Ectodermal cell (in vitro differentiated cells): Measurements from ENCODE around the gene ERICH2.
A peak's percentile ranks its signal among the peaks of the same experiment; 100 is the strongest.

Source experiments
- H3K27ac ChIP-seq: 2 replicates; pipeline ENCODE4 v1.7.0; 2013; ENCODE audit warnings: mild to moderate bottlenecking, low read depth, low read length; ENCODE audit not compliant: insufficient read depth, poor library complexity, severe bottlenecking
- H3K27me3 ChIP-seq: 2 replicates; pipeline ENCODE4 v1.7.0; 2013; ENCODE audit warnings: mild to moderate bottlenecking, low read length; ENCODE audit not compliant: insufficient read depth, control insufficient read depth, poor library complexity, severe bottlenecking
- H3K36me3 ChIP-seq: one replicate; pipeline ENCODE4 v1.7.0; 2013; ENCODE audit warnings: low read length; ENCODE audit not compliant: control insufficient read depth, insufficient read depth
- H3K4me1 ChIP-seq: one replicate; pipeline ENCODE4 v1.7.0; 2013; ENCODE audit warnings: low read length; ENCODE audit not compliant: control insufficient read depth, insufficient read depth
- H3K4me3 ChIP-seq: 2 replicates; pipeline ENCODE4 v1.7.0; 2013; ENCODE audit warnings: low read depth, low read length, control low read depth; ENCODE audit not compliant: insufficient read depth
- H3K9me3 ChIP-seq: 2 replicates; pipeline ENCODE4 v1.7.0; 2013; ENCODE audit warnings: mild to moderate bottlenecking, low read length, moderate library complexity; ENCODE audit not compliant: control insufficient read depth
- WGBS, 2 experiments: methylation state at CpG; one replicate each; pipeline ENCODE4 v1.1.7; 2013; ENCODE audit warnings: missing lambda C conversion rate in 2 of 2; 5-methylcytosine and 5-hydroxymethylcytosine counted together

The ERICH2 gene

GRCh38 chr2:170822290-170823087 lies 52.3 kb downstream of the ERICH2 start:
- peaks cover 17% of the 10 kb centered on the region for H3K4me1 ChIP-seq
- H3K4me3 ChIP-seq, result peak overlapping the region; percentile 37
- peaks cover 77% of the 10 kb centered on the region for H3K27me3 ChIP-seq
- 41 to 47% methylated on average over 43 of the region's 43 CpGs for WGBS, 2 experiments
- H3K9me3 ChIP-seq, result no peaks in the 10 kb centered on the region
- no peak overlapping the region for H3K27ac ChIP-seq
- H3K36me3 ChIP-seq, result no peaks in the 10 kb centered on the region

- Histone ChIP-seq H3K36me3 (no peaks in the 10 kb centered on the region), H3K4me3 (peak overlapping the region; percentile 37), H3K9me3 (no peaks in the 10 kb centered on the region), H3K27ac (no peak overlapping the region), H3K27me3 (peaks cover 69% of the 10 kb centered on the region), H3K4me1 (peaks cover 15% of the 10 kb centered on the region)
- 5 to 9% methylated on average over 58 to 61 of the region's 61 CpGs for WGBS, 2 experiments
Measured at GRCh38 chr2:170823088-170823897, 53.1 kb downstream of the ERICH2 start.

GRCh38 chr2:170823898-170824215 lies 53.7 kb downstream of the ERICH2 start:
- 12 to 19% methylated on average over 11 of the region's 11 CpGs for WGBS, 2 experiments
- peak overlapping the region; percentile 37 for H3K4me3 ChIP-seq

GRCh38 chr2:170824526-170825015 lies 54.4 kb downstream of the ERICH2 start:
- Histone ChIP-seq H3K4me3 (no peak overlapping the region), H3K9me3 (no peaks in the 10 kb centered on the region), H3K4me1 (peaks cover 3% of the 10 kb centered on the region), H3K36me3 (no peaks in the 10 kb centered on the region), H3K27ac (no peak overlapping the region), H3K27me3 (peaks cover 57% of the 10 kb centered on the region)
- WGBS, 2 experiments, result 75 to 80% methylated on average over 2 of the region's 2 CpGs

More at GRCh38 chr2:170823898-170824215, 53.7 kb downstream of the ERICH2 start:
- Histone ChIP-seq H3K27me3 (peaks cover 64% of the 10 kb centered on the region), H3K27ac (no peak overlapping the region), H3K4me1 (peaks cover 10% of the 10 kb centered on the region), H3K9me3 (no peaks in the 10 kb centered on the region), H3K36me3 (no peaks in the 10 kb centered on the region)

DNA sequence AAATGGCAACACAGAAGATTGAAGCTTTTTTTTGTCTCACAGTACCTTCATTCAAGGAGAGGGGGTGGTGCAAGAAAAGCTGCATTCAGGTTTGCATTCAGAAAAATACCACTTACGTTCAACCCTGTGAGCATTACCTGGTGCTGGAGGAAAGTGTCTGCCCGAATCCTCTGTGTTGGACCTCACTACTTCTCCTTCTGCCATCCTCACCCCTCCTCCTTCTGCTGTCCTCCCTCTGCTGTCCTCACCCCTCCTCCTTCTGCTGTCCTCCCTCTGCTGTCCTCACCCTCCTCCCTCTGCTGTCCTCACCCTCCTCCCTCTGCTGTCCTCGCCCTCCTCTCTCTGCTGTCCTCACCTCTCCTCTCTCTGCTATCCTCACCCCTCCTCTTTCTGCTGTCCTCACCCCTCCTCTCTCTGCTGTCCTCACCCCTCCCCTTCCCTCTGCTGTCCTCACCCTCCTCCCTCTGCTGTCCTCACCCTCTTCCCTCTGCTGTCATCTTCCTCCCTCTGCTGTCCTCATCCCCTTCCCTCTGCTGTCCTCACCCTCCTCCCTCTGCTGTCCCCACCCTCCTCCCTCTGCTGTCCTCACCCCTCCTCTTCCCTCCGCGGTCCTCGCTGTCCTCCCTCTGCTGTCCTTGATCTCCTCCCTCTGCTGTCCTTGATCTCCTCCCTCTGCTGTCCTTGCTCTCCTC lies 57.8 kb downstream of the ERICH2 start:
- H3K27me3 ChIP-seq, result peaks cover 22% of the 10 kb centered on the region
- 89 to 90% methylated on average over 6 of the region's 6 CpGs for WGBS, 2 experiments
- H3K4me3 ChIP-seq, result no peak overlapping the region
- no peaks in the 10 kb centered on the region for H3K36me3 ChIP-seq
- H3K9me3 ChIP-seq, result no peaks in the 10 kb centered on the region
- H3K4me1 ChIP-seq, result no peaks in the 10 kb centered on the region
- H3K27ac ChIP-seq, result no peak overlapping the region

- WGBS, 2 experiments, result 87 to 89% methylated on average over 5 of the region's 5 CpGs
Measured at GRCh38 chr2:170828533-170828916, 58.3 kb downstream of the ERICH2 start.

DNA sequence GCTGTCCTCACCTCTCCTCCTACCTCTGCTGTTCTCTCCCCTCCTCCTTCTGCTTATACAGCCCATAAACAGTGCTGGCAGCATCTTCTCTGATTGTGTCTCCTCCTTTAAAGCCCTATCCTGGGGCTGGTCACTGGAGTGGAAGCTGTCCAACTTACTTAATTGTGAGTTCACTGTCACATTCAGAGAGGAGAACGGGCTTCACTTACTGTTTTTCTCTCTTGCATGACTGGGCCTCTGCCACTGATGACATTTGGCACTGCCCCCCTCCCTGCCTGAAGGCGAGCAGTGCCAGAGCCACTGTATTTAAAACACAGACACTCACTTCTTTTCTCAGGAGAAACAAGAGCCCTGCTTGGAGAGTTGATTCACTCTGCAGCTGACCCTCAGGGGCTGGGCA lies 58.9 kb downstream of the ERICH2 start:
- H3K4me3 ChIP-seq, result no peak overlapping the region
- H3K36me3 ChIP-seq, result no peaks in the 10 kb centered on the region
- no peaks in the 10 kb centered on the region for H3K4me1 ChIP-seq
- WGBS, 2 experiments, result 90 to 91% methylated on average over 2 of the region's 2 CpGs
- H3K27me3 ChIP-seq, result peaks cover 12% of the 10 kb centered on the region
- no peaks in the 10 kb centered on the region for H3K9me3 ChIP-seq
- no peak overlapping the region for H3K27ac ChIP-seq

More at GRCh38 chr2:170828533-170828916, 58.3 kb downstream of the ERICH2 start:
- no peak overlapping the region for H3K27ac ChIP-seq
- H3K27me3 ChIP-seq, result peaks cover 17% of the 10 kb centered on the region
- H3K4me3 ChIP-seq, result no peak overlapping the region
- H3K9me3 ChIP-seq, result no peaks in the 10 kb centered on the region
- no peaks in the 10 kb centered on the region for H3K4me1 ChIP-seq
- no peaks in the 10 kb centered on the region for H3K36me3 ChIP-seq

DNA sequence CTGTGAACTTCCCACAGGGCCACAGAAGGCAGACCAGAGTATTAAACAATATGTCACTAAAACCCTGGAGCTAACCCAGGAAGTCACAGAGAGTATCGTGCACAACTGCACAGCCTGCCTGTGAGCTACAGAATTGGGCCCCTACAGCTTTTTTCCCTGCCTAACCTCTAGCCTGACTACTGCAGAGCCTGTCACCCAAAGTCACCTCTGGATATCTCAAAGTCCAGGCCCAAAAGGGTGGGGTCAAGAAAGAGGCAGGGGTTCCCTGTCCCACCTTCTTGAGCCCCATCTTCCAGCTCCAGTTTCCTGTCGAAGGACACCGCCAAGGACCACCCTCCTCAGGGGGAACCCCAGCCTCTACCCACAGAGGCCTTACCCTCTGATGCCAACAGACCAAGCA lies 60.0 kb downstream of the ERICH2 start:
- H3K9me3 ChIP-seq, result no peaks in the 10 kb centered on the region
- no peaks in the 10 kb centered on the region for H3K4me1 ChIP-seq
- no peak overlapping the region for H3K27ac ChIP-seq
- H3K27me3 ChIP-seq, result peaks cover under 1% of the 10 kb centered on the region
- no peak overlapping the region for H3K4me3 ChIP-seq
- WGBS, 2 experiments, result 94 to 95% methylated on average over 3 of the region's 3 CpGs
- H3K36me3 ChIP-seq, result no peaks in the 10 kb centered on the region

GRCh38 chr2:170831115-170831514 lies 60.9 kb downstream of the ERICH2 start:
- H3K36me3 ChIP-seq, result no peaks in the 10 kb centered on the region
- no peaks in the 10 kb centered on the region for H3K27me3 ChIP-seq
- H3K9me3 ChIP-seq, result no peaks in the 10 kb centered on the region
- no peaks in the 10 kb centered on the region for H3K4me1 ChIP-seq
- no peak overlapping the region for H3K27ac ChIP-seq
- H3K4me3 ChIP-seq, result no peak overlapping the region
- WGBS, 2 experiments, result 95 to 98% methylated on average over 4 of the region's 4 CpGs

- H3K27ac ChIP-seq, result no peak overlapping the region
- no peaks in the 10 kb centered on the region for H3K36me3 ChIP-seq
- H3K4me1 ChIP-seq, result no peaks in the 10 kb centered on the region
- H3K9me3 ChIP-seq, result no peaks in the 10 kb centered on the region
- no peaks in the 10 kb centered on the region for H3K27me3 ChIP-seq
- WGBS, 2 experiments, result 94% methylated on average over 5 of the region's 5 CpGs
- H3K4me3 ChIP-seq, result no peak overlapping the region
Measured at GRCh38 chr2:170836027-170836426, 65.8 kb downstream of the ERICH2 start.
